BJ (cell line): ENCODE measurements around the gene NKAP. TPM values are rescaled to one million over a fixed set of nuclear protein-coding genes. Genes with fewer than 3 reads are reported as not detected.
"Not testable (repeated sequence)": the region's sequence is repeated elsewhere in the genome, so short reads cannot be mapped to it uniquely, and the experiment has no call there.

Experiments
- CTCF ChIA-PET: fragments of 350-600 bp; formaldehyde crosslinking; extraction: SDS; loops from one replicate; lab custom pipeline; 2021; ENCODE audit warnings: antibody characterized with exemption, inconsistent platforms; lab: Yijun Ruan, JAX
- POLR2A ChIA-PET: fragments of 300-600 bp; sonication (Branson Sonifier 250); formaldehyde crosslinking; extraction: SDS; loops from one replicate; lab custom pipeline; 2021; ENCODE audit warnings: antibody characterized with exemption; lab: Charles Lee
- DNase-seq: peaks from one replicate; pipeline ENCODE4 v3.0.0-alpha.2; 2011; ENCODE audit warnings: low read depth
- H3K27me3 ChIP-seq: 2 replicates; pipeline ENCODE4 v1.6.0; 2011; ENCODE audit warnings: low read length; ENCODE audit not compliant: control insufficient read depth, insufficient read depth
- H3K36me3 ChIP-seq: 2 replicates; pipeline ENCODE4 v1.5.1; 2011; ENCODE audit warnings: low read length; ENCODE audit not compliant: control insufficient read depth, insufficient read depth
- H3K4me3 ChIP-seq: 2 replicates; pipeline ENCODE4 v1.5.1; 2011; ENCODE audit warnings: low read depth, mild to moderate bottlenecking, control low read depth, low read length
- polyA plus RNA-seq: library from polyadenylated mRNA; depleted of rRNA; stranded (reverse); fragments of >200 nt; gene quantifications from 2 replicates; pipeline ENCODE4 v1.2.3, GENCODE V29; 2011
- TF ChIP-seq, protein P1 (sequence below): IDR thresholded peaks from 2 replicates; pipeline ENCODE4 v1.5.1; 2011; ENCODE audit warnings: low read depth, mild to moderate bottlenecking, control low read depth, inconsistent platforms, low read length, moderate library complexity; ENCODE audit not compliant: insufficient read depth

Gene NKAP
- polyA plus RNA-seq, 1 experiment = 2.1 TPM

DNA sequence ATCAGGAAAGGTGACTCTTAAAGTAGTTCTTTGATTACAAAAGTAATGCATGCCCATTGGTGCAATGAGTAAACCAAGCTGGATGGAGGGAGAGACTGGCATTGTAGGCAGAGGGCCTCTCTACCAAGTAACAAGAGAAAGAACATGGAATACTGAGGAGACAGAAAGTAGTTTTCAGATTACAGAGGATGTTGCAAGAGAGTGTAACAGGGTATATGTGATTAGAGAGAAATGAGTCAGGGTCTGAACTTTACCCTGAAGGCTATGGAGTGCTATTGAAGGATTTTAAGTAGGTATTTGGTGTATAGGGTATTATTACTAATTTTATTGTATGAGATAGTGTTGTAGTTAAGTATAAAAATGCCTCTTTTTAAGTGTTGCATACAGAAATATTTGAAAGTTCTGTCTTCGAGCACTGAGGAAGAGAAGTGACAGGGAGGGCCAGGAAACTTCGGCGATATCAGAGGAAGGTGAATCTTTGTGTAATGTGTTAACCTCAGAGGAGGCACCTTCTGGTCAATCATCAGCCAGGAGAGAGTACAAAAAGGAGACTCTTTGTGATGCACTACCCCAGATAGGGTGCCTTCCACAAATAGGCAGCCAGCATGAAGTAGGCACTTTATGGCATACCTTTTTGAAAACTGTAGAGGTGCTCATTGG lies 8.2 kb downstream of the NKAP start:
- Histone ChIP-seq H3K4me3 (no peak overlapping the region), H3K27me3 (no peaks in the 10 kb centered on the region), H3K36me3 (peaks cover 3% of the 10 kb centered on the region)
- DNase-seq = no peak
- CTCF ChIA-PET = no interaction called here
- TF ChIP-seq, protein P1, sequence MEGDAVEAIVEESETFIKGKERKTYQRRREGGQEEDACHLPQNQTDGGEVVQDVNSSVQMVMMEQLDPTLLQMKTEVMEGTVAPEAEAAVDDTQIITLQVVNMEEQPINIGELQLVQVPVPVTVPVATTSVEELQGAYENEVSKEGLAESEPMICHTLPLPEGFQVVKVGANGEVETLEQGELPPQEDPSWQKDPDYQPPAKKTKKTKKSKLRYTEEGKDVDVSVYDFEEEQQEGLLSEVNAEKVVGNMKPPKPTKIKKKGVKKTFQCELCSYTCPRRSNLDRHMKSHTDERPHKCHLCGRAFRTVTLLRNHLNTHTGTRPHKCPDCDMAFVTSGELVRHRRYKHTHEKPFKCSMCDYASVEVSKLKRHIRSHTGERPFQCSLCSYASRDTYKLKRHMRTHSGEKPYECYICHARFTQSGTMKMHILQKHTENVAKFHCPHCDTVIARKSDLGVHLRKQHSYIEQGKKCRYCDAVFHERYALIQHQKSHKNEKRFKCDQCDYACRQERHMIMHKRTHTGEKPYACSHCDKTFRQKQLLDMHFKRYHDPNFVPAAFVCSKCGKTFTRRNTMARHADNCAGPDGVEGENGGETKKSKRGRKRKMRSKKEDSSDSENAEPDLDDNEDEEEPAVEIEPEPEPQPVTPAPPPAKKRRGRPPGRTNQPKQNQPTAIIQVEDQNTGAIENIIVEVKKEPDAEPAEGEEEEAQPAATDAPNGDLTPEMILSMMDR = no peak
- POLR2A ChIA-PET = no interaction called here

DNA sequence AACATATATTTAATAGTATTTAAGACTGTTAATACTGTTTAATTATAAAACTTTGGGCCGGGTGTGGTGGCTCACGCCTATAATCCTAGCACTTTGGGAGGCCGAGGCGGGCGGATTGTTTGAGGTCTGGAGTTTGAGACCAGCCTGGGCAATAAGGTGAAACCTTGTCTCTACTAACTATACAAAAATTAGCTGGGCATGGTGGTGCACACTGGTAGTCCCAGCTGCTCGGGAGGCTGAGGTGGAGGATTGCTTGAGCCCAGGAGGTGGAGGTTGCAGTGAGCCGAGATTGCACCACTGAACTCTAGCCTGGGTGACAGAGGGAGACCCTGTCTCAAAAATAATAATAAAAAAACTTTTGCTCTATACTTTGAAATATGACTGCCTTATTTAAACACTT lies 21.2 kb downstream of the NKAP start:
- H3K27me3 ChIP-seq, DNase-seq, POLR2A ChIA-PET, CTCF ChIA-PET, H3K4me3 ChIP-seq, H3K36me3 ChIP-seq: not testable (repeated sequence)

DNA sequence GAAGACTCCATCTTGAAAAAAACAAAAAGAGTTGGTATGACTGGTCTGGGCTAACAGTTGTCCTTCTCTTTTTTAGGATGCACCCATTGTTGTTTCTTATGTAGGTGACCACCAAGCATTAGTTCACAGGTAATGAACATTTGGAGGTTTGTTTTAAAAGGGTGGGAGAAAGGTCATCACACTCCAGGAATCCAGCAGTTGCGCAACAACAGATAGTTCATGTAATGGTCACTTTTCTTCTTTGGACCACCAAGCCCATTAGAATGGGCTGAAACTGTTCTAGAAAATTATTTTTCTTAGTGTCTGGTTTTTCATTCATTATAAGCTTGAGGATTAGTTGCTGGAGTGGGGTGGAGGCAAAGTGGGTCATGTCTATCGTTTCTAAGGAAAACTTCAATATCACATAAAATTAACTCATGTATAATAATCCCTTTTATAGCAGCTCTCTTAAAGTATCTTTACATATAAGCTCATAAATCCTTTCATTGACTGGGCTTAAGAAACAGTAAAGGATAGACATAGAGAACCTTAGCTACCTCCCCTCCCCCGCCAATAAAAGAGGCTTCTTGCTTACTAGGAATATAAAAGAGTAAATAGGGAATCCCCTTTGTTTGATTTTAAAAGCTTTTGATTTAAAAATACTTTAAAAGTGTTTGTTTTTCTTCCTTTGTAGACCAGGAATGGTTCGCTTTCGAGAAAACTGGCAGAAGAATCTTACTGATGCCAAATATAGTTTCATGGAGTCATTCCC lies 23.5 kb downstream of the NKAP start:
- no peak for DNase-seq
- CTCF ChIA-PET = no interaction called here

DNA sequence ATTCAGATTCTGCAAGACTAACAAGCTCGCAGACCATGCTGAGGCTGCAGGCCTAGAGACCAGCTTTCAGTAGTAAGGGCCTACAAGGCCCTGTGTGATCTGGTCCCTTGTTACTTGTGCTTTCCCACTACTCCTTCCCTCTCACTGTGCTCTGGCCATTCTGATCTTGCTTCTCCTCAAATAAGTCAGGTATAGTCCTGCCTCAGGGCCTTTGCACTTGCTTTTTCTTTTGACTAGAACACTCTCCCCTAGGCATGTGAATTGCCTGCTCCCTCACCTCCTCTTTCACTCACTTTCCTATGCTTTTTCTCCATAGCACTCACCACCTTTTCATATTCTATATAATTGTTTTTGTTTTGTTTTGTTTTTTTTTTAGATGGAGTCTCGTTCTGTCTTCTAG lies 25.7 kb downstream of the NKAP start:
- Histone ChIP-seq H3K27me3 (no peaks in the 10 kb centered on the region), H3K36me3 (no peaks in the 10 kb centered on the region), H3K4me3 (no peak overlapping the region)
- TF ChIP-seq, protein P1 = no peak
- CTCF ChIA-PET = no interaction called here
- POLR2A ChIA-PET = no interaction called here
- no peak for DNase-seq

More for the DNA sequence above, 23.5 kb downstream of the NKAP start:
- no peaks in the 10 kb centered on the region for H3K36me3 ChIP-seq
- POLR2A ChIA-PET = no interaction called here
- H3K4me3 ChIP-seq = no peak overlapping the region
- no peaks in the 10 kb centered on the region for H3K27me3 ChIP-seq
- TF ChIP-seq, protein P1 = no peak

- ChIA-PET POLR2A (no interaction called here), CTCF (no interaction called here)
- no peaks in the 10 kb centered on the region for H3K27me3 ChIP-seq
- no peak for DNase-seq
- no peak overlapping the region for H3K4me3 ChIP-seq
- TF ChIP-seq, protein P1 = no peak
- H3K36me3 ChIP-seq = no peaks in the 10 kb centered on the region
These were observed 27.2 kb downstream of the NKAP start for GRCh38 chrX:119916310-119916709.
